Activated T-cell treated with anti-CD3 and anti-CD28 coated beads, Interleukin-2, amount 50 U/mL, for 48 hours (primary cell): ENCODE results near the gene SORCS2.
"Not testable (repeated sequence)": the region's sequence is repeated elsewhere in the genome, so short reads cannot be mapped to it uniquely, and the experiment has no call there.

Experiments used
- DNase-seq, 2 experiments: peaks; one replicate each; pipeline ENCODE4 v3.0.0-alpha.2; 2020

Gene SORCS2

DNA sequence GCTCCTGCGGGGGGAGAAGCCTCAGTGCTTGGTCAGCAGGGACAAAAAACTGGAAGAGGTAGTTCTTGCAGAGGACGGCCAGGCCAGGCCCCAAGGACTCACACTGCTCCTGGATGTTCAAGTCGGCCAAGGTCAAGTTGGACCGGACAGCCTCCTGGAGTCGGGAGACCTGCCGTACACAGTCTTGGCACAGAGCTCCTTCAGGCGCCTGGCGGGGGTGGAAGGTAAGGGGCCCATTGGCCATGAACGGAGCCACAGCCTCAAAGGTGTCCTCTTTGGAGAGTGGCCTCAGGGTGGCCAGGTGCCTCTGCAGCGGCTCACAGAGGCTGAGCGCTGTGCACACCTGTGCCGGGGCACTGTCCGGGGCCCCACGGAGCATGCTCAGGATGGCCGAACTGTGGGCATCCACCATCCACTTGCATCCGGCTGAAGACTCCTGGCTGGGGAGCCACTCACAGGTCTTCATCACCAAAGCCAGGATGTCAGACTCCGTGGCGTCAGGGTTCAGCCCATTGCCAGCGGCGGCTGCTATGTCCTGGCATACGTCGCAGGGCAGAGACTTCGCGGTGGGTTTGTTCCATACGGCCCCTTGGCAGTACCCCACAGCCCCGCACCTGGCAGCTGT lies 241.9 kb downstream of the SORCS2 start:
- no peak for DNase-seq

DNA sequence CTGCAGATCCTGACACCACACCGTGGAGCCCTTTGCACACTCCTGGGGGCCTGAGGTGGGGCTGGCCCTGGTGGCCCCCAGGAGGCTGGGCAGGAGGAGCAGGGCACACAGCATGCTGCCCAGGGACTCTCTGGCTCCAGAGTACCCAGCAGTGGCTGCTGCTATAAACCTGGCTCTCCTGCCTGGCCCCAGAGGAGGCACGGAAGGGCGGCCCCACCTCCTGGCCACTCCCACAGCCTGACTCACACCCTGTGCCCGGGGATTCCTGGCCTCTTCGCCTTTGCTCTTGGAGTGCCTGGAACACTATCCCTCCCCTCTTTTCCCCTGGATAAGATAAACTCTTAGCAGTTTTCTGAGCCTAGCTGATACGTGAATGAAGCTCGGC lies 242.4 kb downstream of the SORCS2 start, which contains the start of gene PSAPL1:
Gene PSAPL1, minus strand, starts transcription at position 165 of the 385 bp plus-strand sequence. Its CDS starts 51 bp downstream, at position 114.
- DNase-seq: no peak

DNA sequence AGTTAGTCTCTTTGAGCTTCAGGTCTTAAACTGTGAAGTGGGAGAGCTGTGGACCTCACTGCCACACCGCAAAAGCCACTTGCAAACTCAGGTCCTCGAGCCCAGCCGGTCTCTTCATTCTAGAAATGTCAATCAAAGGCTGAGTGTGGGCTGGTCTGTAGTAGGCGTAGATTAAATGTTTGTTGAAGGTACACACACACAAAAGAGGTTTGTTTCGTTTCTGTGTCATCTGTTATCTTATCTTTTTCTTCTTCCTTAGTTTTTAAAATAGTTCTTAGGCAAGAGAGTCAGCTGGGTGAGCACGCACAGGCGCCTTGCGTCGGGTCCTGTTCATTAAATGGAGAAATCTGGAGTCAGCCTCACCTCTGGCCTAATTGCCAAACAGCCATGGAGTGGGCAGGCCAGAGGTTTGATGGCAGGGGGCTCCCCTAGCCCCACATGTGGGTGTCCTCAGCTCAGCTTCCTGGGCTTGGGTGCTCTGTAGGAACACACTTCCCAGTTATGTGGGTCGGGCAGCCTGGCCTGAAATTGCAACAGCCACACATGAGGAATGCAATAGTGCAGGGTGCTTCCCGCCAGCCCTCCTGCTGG lies 243.2 kb downstream of the SORCS2 start:
- DNase-seq: no peak

DNA sequence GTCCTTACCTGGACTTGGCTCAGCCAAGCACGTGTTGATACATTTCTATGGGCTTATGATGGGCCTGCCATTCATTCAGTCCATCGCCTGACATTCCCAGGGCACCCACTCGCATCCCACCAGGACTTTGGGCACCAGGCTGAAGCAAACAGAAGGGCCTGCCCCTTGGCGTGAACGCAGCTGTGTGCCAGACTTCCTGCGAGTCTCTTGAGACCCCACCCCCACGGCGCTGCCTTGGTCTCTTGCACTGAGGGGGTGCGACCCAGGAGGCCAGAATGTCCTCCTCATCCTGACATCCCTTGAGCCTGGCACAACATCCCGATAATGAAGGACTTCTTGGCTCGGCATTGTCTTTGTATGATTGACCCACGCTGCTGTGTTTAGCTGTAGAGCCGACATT lies 243.9 kb downstream of the SORCS2 start:
- no peak for DNase-seq

DNA sequence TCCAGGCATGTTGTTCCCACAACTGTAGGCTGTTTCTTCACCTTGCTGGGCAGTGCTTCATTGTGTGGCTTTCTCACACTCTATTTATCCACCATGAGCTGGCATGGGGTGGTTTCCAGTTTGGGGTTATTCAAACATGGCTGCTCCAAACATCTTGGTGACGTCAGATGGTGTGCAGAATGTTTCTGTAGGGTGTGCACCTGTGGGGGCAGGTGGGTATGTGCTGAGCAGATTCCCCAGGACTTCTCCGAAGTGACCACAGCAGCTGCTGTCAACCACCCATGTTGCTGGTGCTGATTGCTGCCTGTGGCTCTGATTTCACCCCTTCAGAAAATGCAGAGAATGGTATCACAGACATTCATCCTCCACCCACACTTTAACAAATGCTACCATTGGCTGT lies 247.4 kb downstream of the SORCS2 start:
- no peak for DNase-seq

DNA sequence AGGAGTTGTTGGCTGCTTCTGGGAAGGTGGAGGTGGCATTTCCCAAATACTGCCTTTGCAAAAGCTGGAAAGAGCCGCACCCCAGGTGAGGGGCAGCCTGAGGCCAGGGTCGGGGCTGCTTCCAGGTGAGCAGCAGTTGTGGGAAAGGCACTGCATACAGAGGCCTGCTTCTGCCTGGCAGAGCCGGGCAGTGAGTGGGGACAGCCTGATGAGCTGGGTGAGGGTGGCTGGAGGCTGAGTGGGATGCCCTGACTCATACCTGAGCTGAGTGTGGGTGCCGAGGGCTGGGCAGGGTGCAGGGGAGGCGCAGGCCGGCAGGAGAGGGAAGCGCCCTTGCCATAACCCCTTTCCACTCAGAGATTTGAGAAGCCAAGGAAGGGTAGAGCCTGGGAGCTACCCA lies 248.9 kb downstream of the SORCS2 start:
- DNase-seq: no peak

DNA sequence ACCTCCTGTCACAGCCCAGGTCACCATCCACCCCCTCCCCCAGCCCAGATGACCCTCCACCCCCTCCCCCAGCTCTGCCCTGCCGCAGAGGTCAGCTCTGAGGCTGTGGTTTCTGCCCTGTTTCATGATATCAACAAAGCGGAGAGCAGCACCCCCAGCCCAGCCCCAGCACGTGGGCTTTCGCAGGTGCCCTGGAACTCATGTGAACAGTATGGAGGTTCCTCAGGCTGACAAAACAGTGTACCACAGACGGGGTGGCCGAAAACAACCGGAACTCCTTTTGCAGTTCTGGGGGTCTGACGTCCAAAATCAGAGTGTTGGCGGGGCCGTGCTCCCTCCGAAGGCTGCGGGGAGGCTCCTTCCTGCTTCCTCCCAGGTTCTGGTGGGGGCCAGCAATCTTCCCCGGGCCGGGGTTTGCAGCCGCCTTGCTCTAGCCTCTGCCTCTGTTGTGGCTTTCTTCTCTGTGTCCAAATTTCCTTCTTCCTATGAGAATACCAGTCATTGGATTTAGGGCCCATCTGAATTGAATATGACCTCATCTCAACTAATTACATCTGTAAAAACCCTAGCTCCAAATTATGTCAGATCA lies 250.3 kb downstream of the SORCS2 start:
- no peak for DNase-seq

DNA sequence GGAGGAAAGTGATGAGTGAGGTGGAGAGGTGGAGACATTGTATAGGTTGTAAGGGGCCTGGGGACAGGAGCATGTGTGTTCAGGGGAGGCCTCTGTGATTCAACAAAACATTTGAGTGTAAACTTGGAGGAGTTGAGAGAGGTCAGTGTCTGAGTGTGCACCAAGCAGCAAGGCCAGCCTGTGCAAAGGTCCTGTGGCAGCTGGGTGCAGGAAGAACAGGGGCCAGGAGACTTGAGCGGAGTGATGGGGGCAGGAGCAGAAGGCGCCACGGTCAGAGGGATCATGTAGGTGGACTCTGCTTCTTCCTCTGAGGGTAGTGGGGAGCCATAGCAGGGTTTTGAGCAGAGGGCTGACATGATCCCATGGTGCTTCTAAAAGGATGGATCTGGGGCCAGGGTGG lies 252.0 kb downstream of the SORCS2 start:
- no peak for DNase-seq

DNA sequence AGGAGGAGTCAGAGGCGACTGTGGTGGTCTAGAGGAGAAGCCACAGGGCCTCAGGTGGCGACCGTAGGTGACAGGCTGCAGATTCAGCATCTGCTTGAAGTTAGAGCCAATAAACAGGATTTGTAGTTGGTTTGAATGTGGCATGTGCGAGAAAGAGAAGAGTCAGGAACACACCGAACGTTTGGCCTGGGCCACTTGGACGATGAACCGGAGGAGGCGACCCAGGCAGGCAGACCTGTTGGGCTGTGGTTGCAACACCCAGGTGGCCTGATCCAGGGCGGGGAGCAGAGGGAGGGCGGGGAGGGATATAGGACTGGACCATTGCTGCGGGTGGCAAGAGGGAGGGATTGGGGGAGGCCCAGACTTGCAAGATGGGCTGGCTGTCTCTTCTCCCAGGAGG lies 252.4 kb downstream of the SORCS2 start:
- no peak for DNase-seq

DNA sequence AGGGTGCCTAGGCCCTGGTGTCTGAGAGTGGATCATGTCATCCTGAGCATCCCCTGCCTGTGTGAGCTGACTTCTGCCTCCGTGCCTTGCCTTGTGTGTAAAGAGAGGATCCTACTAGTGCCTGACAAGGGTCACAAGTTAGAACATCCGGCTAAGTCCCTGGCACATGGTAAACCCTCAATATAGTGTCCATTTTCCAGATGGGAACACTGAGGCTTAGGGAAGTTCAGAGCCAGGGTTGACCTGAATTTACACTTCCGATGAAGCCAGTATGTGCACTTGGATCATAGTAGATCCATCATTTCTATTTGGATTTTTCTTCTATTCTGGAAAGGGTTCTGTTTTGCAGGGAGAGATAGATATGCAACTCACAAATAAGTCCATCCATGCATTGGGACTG lies 254.9 kb downstream of the SORCS2 start:
- no peak for DNase-seq

DNA sequence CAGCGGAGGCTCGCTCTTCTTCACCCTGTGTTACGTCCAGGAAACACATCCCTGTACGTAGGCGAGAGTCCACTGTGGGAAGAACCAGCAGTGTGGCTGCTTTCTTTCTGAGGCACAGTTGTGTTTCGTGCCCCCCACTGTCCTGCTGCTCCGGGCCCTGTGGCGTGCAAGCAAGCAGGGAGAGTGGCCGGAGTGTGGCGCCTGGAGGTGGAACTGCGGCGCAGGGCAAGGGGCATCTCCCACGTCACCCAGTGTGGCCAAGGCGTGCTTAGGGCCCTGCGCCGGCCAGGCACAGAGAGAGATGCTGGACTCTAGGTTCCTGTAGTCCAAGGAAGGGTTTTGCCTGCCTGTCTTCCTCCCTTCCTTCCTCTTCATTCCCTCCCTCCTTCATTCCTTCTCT lies 255.7 kb downstream of the SORCS2 start:
- no peak for DNase-seq

DNA sequence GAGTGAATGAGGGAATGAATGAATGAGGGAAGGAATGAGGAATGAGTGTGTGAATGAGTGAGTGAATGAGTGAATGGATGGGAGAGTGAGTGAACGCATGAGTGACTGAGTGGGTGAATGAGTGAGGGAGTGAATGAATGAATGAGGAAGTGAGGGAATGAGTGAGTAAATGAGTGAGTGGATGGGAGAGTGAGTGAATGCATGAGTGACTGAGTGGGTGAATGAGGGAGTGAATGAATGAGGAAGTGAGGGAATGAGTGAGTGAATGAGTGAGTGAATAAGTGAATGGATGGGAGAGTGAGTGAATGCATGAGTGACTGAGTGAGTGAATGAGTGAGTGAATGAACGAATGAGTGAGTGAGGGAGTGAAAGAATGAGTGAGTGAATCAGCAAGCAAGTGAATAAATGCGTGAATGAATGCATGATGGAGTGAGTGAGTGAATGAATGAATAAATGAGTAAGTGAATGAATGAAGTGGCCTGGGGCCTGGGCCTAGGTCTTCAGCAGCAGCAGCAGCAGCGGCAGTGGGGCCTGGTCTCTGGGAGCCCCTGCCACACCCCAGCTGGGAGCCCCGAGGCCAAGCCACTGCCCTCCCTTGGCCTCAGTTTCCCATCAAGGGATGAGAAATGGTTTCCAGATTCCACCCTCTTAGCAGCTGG lies 258.6 kb downstream of the SORCS2 start:
- DNase-seq: no peak

DNA sequence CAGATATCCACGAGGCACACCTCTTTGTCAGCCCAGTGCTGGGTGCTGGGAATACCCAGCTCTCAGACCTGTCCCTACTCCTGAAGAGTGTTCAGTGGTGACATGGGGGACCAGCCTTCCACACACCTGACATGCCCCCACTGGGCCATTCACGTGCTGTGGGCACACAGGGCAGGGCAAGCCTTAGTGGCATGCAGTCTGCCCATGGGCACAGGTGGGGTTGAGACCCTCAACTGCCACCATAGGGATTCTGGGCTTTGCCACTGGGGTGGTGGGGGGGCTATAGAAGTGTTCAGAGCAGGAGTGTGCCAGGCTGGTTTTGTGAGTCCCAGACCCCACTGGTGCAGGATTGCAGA lies 259.1 kb downstream of the SORCS2 start:
- no peak for DNase-seq

DNA sequence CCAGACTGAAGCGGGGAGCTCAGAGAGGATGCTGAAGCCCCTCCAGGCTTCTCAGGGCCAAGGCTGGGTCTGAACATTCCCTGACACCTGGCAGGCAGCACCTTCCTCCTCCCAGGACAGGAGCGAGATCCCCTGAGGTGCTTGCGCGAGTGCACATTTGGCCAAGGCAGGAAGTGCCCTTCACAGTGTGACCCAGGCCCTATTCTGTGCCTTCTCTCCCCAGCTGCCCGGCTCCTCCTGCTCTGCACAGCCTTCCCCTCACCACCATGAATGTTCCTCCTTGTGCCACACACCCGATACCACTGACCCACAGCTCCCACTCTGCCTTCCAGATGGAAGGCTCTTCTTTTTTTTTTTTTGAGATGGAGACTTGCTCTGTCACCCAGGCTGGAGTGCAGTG lies 259.5 kb downstream of the SORCS2 start:
- no peak for DNase-seq

DNA sequence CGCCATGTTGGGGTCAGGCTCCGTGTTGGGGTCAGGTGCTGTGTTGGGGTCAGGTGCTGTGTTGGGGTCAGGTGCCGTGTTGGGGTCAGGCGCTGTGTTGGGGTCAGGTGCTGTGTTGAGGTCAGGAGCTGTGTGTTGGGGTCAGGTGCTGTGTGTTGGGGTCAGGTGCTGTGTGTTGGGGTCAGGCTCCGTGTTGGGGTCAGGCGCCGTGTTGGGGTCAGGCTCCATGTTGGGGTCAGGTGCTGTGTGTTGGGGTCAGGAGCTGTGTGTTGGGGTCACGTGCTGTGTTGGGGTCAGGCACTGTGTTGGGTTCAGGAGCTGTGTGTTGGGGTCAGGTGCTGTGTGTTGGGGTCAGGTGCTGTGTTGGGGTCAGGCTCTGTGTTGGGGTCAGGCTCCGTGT lies 260.5 kb downstream of the SORCS2 start:
- DNase-seq: not testable (repeated sequence)

DNA sequence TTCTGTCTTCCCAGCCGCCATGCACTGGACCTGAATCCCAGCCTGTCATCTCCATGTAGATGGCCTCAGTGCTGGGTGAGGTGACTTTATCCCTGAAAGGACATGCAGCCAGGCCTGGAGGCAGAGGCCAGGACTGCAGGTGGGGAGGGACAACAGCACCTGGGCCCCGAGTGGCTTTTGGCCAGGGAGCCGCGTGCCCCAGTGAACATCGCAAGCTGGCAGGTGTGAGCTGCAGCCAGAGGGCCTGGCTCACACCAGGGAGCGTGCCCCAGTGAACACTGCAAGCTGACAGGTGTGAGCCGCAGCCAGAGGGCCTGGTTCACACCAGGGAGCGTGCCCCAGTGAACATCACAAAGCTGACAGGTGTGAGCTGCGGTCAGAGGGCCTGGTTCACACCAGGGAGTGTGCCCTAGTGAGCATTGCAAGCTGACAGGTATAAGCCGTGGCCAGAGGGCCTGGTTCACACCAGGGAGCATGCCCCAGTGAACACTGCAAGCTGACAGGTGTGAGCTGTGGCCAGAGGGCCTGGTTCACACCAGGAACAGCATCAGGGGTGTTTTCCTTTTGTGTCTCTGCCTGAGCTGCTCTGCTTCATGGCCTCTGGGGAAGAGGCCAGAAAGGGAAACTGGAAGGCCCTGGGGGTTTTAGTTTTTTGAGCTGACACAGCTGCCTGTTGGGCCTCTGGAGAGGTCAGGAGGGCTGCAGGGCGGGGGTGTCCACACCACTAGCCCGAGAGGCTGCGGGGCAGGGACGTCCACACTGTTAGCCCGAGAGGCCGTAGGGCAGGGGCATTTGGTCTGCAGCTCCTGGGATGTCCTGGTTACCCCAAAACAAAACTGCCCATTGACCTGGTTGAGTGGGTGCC lies 265.1 kb downstream of the SORCS2 start:
- no peak for DNase-seq

DNA sequence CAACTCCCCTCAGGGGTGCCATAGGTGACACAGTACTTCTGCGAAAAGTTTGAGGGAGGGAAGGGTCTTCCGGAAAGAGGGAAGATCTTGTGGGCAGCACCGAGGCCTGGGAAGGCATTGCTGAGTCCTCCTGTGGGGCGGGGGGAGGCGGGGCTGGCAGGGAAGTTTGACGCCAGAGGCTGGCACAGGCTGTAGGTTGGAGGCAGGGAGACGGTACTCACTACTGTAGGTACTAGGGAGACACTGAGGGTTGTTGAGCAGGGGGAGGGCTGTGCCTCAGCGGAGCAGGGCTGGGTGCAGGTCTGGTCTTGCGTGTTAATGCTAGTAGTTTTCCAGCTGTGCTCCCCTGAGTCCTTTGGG lies 265.7 kb downstream of the SORCS2 start:
- DNase-seq: no peak

DNA sequence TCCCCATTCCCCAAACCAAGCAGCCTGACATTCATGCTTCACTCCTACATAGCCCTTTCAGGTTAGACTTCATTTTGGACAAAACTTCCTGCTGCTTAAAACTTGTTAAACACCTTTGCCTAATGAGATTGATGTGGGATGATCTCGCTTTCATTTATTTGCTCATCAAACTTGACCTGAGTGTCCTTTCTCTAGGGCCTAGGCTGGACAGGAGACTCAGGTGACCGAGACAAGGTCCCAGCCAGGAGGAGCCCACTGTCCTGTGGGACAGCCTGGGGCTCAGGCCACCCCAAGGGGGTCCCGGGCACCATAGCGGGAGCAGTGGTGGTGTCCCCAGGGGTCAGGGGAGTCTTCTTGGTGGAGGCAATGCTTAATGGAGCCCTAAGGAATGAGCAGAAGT lies 266.1 kb downstream of the SORCS2 start:
- no peak for DNase-seq

DNA sequence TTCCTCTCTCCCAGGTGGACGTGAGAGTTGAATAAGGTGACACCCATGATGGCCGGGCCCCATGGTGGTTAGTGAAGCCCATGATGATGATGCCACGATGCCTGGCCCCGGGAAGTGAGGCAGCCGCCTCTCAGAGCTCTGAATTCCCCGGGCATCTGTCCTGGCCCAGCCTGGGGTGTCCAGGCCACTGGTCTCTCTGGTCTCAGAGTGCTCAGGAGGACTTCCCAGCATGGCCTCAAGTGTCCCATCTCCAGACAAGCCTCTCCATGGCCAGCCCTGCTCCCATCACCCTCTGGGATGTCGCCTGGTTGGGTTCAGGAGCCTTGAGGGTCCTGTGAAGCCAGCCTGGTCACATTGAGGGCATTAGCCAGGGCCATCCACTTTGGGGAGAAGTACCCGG lies 267.1 kb downstream of the SORCS2 start:
- DNase-seq: no peak

DNA sequence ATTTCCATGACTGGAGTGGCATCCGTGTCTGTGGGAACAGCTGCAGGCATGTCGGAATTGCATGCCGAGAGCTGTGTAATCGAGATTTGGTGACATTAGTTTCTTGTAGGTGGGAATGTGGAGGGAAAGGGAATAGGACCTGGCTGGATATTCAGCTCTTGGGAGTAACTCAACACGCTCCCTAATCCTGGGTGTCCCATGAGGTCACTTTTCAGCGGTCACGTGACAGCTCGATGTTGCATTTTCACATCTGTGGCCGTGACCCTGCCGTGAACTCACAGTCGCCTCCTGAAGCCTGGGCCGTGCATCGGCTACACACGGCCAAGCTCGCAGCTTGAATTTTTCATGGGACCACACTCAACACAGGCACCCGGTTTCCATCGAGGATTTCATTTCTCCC lies 268.2 kb downstream of the SORCS2 start:
- DNase-seq: no peak

DNA sequence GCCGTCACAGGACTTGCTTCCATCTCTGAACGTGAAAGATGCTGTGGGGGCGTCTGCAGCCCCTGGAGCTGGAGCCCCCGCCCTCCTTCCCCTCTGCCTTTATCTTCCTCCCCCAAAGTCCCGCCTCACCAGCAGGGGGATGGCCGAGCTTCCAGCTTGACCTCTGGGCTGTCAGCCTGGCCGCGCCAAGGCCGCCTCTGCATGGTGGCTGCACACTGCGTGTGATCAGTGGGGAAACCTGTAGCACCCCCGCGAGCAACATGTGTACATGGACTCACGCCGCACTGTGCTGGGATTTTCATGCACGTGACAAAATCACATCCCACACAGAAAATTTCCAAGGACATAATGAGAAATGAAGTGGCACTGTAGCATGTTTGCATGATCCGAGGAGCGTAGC lies 268.9 kb downstream of the SORCS2 start:
- DNase-seq: no peak

DNA sequence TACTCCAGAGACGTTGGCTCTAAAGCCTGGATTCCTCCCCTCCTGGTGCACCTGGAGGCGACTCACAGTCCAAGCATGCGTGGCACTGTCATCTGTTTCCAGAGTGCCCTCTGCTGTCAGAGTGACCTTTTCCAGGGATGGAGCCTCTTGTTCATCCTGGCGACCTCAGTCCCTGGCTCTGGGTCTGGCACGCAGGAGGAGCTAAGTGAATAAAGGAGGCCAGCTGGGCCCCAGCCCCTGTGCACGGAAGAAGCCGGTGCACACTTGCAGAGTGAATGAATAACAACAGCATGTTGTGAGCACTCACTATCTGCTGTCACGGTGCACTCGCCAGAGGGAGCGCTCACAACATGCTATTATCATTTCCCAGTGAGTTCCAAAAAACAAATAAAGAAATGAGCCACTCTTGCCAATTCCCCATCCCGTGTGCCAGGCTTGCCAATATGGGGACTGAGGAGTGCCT lies 270.2 kb downstream of the SORCS2 start:
- DNase-seq: no peak

DNA sequence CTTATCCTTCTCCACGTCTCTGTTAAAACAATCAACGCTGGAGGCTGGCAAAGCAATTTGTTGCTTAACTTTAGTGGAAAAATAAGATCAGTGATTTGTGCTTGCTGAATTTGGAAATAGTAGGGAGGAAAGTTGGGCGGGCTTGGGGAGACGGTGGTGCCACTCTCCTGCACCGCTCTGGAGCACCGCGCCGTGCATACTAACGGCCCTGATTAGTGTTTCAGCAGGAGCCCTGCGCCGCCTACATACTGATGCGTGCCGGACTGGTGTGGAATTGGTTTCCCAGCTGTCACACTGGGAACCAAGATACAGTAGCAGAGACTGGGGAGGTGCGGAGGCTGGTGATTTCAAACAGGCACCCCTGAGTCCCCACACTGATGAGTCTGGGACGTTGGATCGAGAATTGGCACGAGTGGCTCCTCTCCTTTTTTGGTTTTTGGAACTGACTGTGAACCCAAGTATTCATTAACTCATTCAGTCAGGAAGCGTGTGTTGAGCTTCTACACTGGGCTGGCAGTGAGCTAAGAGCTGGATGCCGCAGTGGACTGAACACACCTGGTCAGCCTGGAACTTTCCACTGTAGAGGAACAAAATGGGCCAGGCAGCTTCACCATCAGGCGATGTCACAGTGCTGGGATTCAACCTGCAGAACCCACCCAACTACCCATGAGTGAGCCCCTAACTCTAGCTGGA lies 271.4 kb downstream of the SORCS2 start:
- no peak for DNase-seq
